GM19455 (cell line): ENCODE data around the gene TSPEAR.
"Not testable (repeated sequence)": the region's sequence is repeated elsewhere in the genome, so short reads cannot be mapped to it uniquely, and the experiment has no call there.

Source experiments
- ATAC-seq: cut with Tn5 transposase; IDR thresholded peaks from one replicate; pipeline ENCODE4 v1.9.1; 2021; ENCODE audit not compliant: unreplicated experiment

The TSPEAR gene

DNA sequence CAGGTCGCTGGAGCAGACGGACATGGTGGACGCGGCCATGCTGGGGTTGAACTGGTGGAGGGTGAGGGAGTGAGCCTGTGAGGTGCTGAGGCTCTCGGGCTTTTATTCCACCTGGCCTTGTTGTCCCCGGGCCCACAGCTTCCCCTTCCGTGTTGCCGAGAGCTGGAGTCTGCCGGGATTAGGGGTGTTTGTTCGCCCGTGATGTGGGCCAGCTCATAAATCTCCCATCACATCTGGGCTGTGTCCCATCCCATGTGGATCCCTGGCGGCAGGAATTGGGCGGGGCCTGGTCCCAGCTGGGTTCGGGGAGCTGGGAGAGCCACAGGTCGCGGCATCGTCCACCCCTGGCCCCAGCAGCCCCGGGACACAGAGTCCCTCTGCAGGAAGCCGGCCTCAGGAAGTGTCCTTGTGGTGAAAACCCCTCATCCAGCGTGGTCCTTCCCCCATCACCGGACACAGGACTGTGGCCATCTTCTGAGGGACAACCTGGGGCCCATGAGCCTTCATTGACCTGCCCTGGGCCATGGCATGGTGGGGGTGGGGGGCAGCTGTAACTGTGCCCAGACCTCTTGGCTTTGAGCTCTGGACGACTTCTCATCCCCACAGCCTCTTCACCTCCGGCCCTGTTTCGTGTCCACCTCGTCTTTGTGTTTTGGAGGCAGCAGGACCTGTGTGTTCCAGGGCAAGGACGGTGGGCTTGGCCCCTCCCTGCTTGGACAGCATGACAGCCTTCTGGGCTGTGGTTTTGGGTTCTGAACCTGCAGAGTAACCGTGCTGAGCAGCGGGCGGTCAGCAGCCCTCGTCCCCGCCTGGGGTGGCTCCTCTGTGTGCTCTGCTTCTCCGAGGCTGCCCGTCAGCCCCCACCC is 118.7 kb downstream of the TSPEAR start, which contains the start of gene KRTAP10-6:
Gene KRTAP10-6, minus strand, starts transcription at position 60 of the 866 bp plus-strand sequence. Its CDS starts 21 bp downstream, at position 39.
- ATAC-seq, result no peak

DNA sequence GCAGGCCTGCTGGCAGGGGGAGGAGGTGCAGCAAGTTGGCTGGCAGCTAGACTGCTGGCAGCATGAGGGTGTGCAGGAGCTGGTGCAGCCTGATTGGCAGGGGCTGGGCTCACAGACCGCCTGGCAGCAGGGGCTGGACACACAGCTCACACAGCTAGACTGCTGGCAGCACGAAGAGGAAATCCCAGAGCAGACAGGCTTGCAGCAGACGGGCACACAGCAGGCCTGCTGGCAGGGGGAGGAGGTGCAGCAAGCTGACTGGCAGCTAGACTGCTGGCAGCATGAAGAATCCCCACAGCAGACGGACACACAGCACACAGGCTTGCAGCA is 119.6 kb downstream of the TSPEAR start:
- ATAC-seq, result not testable (repeated sequence)

DNA sequence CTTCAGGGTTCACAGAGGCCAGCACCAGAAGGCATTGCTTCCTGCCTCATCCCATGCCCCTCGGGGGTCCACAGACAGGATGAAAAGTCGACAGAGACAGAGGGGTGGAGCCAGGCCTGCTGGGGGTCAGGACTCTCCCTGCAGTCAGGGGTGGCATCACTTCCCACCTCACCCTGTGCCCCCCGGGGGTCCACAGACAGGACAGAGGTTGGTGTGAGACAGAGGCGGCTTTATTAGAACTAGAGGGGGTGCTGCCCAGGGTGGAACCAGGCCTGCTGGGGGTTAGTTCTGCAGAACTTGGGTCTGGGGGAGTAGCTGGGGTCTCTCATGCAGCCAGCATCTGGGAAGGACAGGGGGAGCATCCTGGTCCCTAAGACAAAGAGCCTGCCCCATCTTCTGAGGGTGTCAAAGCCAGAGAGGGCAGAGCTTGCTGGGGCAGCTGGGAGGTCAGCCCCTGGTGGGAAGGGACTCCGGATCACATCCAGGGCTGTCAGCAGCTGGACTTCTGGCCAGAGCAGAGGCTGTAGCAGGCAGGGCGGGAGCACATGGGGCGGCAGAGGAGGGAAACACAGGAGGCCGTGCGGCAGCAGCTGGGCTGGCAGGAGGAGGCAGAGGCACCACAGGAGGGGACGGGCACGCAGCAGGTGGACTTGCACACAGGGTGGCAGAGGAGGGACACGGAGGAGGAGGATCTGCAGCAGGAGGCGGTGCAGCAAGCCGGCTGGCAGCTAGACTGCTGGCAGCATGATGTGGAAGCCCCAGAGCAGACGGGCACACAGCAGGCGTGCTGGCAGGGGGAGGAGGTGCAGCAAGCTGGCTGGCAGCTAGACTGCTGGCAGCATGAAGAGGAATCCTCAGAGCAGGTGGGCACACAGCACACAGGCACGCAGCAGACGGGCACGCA is 120.2 kb downstream of the TSPEAR start:
- not testable (repeated sequence) for ATAC-seq

DNA sequence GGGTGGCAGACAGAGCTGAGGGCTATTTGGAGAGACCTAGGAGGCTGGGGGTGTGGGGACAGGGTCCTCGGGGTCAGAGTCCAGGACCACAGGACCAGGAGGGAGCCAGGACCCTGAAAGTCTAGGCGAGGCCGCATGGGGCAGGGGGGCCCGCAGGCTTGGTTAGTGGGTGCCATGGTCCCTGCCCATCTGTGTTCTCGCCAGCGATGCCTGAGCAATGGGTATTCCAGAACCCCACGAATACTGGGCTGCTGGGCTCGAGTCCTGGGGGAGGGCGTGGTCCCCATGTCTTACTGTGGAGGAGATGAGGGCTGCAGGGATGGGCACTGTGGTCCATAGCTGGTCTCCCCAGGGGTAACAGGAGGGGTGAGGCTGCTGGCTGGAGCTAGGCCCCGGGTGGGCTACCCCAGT is 121.1 kb downstream of the TSPEAR start:
- no peak for ATAC-seq

DNA sequence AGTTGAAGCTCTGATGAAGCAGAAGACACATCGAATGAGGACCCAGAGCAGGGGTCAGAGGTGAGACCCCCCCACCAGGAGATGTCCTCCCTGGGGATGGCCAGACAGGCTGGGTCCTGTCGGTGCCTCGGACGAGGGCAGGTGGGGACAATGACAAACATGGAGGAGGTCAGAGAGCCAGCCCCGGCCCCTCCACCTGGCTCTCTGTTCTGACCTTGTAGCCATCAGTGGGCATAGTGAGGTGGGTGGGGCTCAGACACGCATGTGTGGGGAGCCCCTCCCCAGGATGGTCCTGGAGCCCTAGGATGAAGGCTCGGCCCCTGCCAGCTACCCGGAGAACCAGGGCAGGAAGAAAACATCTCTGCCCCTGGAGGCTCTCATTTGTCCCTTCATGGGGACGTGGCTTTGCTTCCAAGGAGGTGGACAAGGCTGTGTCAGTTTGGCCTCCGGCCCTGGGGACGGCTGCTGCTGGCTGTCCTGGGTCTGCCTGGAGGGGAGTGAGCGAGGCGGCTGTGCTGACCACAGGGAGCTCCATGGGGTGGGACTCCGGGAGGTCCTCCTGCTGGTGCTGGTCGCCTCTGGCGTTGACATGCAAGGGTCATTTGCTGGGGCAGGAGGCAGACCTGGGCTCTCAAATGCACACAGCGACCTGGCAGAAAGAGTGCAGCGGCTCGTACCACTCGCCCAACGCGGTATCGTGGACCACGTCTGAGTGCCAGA is 121.6 kb downstream of the TSPEAR start:
- no peak for ATAC-seq

DNA sequence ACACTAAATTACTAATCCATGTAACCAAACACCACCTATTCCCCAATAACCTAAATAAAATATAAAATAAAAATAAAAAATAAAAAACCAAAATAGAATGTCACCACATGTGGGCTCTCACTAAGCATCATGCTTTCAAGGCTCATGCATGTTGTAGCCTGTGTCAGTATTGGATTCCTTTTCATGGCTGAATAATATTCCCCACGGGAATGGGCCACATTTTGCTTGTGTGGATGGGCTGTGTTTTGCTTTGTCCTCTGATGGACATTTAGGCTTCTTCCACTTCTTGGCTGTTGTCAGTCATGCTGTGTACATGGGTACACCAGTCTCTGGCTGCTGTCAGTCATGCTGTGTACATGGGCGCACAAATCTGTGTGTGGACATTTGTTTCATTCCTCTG is 122.3 kb downstream of the TSPEAR start:
- ATAC-seq, result no peak

DNA sequence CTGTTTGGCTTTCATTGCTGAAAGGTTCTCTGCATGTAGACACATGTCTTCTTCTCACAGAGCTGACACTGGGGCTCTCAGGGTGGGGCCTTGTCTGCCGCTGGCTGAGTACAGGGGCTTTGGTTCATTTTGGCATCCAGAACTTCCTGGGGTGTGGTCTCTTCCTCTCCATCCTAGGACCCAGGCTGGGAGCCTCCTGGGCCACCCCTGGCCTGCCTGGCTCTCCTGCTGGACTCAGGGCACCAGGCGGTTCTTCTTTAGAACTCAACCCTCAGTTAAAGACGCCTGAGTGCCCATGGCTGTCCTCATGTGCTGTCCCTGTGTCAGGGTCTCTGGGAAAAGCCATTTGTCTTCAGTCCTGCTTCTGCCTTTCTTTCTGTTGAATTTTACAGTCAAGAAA is 125.5 kb downstream of the TSPEAR start:
- no peak for ATAC-seq

DNA sequence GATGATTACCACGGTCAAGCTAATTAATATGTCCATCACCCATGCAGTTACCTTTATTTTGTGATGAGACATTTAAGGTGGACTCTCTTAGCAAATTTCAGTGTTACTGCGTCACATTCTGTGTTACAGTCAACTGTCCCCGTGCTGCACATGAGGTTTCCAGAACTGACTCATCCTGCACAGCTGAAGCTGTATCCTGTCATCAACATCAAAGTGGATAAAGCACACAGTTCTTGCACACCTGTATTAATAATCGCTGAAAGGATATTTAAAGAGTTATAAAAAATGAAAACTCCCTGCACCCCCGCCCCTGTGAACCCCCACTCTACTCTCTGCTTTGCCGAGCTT is 127.6 kb downstream of the TSPEAR start:
- no peak for ATAC-seq

DNA sequence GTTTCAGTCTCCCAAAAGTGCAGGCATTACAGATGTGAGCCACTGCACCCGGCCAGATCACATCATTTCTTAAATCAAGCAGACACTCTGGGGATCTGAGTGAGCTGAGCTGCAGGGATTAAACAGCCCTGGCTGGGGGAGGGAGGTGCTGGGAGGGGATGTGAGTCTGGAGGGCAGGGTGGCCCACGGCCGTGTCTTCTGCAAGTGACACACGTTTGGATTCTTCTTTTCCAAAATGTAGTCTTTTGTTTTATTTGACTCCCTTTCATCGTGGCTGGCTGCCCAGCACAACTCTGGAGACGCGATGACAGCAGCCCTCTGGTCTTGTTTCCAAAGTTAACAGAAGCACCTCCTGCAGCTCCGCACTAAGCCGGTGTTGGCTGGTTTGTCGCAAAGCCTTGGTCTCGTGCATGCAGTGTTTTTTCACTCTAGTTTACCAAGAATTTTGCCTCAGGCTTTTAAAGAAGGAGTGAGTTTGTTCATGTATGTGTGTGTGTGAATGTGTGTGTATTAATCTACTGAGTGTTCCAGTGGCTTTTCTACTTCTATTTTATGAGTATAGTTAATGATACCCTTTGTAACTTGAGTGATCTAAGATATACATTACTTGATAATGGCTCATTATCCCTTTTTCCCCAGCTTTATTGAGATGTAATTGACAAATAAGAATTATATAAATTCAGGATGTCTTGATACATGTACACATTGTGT is 128.1 kb downstream of the TSPEAR start:
- ATAC-seq, result no peak

DNA sequence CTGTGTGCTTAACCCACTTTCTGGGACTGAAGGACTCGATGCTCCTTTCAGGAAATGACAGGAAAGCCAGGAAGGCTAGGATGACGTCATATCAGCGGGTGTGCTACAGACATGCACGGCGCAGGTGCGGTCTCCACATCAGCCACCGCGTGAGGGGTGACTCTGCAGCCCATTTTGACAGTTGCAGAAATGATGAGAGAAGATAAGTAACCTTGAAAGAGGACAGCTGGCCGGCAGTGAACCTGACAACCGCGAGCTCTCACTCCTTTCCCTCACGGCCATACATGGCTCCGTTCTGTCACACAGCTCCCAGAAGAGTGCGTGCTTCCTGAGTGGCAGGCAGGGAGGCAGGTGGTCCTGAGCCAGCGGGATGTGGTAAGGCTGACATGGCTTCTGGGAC is 129.3 kb downstream of the TSPEAR start:
- ATAC-seq, result no peak

DNA sequence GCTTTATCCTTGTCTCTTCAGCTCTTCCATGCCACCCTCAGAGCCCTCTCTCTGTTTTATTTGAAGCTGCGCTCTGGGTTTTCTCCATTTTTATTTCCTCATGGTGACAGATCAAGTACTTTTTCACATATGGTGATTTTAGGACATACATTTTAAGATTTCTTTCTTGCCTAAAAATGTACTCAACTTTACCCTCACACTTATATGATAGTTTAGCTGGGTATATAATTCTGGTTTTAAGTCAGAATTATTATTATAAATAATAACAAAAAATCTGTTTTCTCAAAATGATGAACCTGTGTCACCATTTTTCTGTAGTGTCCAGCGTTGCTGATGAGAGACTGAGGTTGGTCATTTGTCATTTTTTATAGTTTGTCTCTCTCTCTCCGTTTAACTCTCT is 130.2 kb downstream of the TSPEAR start:
- no peak for ATAC-seq

DNA sequence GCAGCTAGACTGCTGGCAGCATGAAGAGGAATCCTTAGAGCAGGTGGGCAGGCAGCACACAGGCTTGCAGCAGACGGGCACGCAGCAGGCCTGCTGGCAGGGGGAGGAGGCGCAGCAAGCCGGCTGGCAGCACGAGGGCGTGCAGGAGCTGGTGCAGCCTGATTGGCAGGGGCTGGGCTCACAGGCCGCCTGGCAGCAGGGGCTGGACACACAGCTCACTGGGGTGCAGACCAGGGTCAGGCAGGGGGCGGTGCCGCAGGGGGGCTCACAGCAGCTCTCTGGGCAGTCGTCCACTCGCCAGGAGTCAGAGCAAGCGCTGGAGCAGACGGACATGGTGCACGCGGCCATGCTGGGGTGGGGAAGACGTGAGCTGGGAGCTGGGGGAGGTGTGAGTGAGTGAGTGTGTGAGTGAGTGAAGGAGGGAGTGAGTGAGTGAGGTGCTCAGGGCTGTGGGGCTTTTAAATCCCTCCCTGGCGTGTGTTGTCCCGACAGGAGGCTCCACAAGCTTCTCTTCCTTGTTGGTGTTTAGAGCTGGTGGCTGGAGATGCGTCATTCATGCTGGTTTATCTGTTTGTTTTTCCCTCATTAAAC is 131.0 kb downstream of the TSPEAR start, which contains the start of gene KRTAP10-5:
Gene KRTAP10-5, minus strand, starts transcription at position 374 of the 591 bp plus-strand sequence. Its CDS starts 26 bp downstream, at position 348.
- not testable (repeated sequence) for ATAC-seq

DNA sequence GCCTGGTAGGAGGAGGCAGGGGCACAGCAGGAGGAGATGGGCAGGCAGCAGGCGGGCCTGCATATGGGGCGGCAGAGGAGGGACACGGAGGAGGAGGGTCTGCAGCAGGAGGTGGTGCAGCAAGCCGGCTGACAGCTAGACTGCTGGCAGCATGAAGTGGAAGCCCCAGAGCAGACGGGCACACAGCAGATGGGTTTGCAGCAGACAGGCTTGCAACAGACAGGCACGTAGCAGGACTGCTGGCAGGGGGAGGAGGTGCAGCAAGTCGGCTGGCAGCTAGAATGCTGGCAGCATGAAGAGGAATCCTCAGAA is 131.6 kb downstream of the TSPEAR start:
- no peak for ATAC-seq

DNA sequence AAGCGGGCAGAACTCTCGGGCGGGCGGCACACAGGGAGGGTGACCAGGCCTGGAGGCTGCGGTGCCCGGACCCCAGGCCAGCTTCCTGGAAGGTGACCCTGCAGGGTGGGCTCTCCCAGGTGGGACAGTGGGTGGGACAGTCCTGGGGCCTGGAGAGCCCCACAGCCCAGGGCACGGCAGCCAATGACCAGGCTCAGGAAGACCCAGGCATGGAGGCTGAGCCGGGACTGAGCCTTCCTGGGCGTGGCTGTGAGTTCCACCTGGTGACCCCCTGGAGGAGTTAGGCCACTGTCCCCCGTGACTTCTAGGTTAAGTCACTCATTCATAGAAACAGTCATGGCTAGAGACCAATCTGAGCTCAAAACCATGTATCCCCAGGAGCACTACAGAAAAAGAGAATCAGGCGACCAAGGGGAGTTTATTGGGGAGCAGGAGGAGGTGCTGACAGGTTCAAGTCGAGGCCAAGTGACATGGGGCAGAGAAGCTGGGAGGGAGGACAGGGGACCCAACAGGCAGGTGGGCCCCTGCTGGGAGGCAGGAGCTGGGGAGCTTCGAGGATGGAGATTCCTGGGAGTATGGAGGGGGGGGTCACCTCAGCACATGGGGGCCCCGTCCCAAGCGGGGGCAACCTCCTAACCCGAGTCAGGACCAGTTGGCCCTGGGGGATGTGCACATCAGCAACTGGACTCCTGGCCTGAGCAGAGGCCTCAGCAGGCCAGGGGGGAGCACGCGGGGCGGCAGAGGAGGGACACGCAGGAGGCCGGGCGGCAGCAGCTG is 132.1 kb downstream of the TSPEAR start:
- no peak for ATAC-seq

DNA sequence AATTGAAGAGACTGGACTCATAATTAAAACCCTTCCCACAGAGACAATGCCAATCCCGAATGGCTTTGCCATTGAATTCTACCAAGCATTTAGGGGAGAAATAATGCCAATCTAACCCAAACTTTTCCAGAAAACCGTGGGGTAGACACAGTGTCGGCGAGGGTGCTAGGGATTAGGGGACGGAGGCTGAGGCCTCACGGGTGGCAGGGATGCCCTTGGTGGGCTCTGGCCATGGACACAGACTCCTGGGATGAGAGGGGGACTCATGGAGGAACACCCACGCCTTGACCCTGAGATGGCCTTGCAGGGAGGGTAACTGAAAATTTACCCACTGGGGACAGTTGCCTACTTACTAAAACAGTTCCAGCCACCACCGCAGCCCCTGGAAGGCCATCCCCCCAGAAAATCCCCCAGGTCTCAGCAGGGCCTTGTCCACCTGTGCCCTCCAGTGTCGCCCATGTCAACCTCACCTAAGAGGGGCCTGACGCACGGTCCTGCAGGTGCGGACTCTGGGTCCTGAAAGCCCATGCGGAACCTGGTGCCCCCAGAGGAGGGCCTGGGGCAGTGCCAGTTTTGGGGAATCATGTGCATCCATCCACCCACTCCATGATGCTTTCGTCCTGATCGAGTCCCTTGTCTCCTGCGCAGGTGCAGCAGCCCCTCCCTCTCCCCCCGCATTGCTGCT is 132.9 kb downstream of the TSPEAR start:
- ATAC-seq, result no peak

DNA sequence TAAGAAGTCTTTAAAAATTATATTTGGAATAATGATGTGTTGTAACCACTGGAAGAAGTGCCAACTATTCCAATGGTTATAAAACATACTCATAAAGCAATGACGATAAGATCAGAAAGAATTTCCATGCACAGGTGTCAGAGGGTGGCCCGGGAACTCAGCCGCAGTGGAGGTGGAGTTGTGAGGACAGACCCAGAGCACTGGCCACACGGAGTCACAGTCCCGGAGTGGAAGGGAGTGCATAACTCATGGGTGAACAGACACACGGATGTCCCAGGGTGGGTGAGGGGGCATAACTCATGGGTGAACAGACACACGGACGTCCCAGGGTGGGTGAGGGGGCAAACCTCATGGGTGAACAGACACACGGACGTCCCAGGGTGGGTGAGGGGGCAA is 135.3 kb downstream of the TSPEAR start:
- ATAC-seq, result no peak

DNA sequence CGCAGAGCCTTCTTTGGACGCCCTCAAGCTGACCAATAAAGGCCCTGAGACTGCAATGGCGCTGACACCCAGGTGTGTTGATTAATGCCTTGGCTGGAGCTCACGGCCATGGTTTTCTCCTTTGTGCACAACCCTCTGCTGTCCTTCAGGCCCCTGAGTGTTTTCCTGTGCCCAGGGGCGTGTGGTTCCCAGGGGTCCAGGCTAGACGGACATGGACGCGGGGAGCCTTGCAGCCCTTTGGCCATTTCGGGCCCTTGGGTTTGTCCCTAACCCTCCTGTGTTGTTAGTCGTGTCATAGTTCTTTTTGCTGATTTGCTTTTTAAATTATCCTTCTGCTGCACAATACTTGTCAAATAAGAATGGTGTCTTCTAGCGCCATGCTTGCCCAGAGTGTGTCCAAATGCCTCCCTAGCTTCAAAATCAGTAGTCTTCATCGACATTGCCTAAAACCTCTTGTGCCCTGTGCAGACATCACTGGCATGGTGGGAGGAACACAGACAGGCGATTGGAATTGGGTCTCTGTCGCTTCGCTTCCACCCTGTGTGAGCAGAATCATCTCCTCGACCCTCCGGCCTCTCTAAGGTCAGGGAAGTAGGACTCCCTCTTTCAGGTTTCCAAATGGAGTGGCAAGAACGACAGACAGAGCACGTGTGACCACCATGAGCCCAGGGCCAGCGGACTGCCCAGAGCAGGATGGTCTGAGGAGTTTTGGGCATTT is 135.9 kb downstream of the TSPEAR start:
- ATAC-seq, result no peak
